ENCODE data around the gene ARL16.

ARL16 gene

GRCh38 chr17:81685108-81685507, 1.5 kb upstream of the ARL16 start:
- H2BK120ac ChIP-seq (ENCODE audit: low read depth, low read length): no peak overlapping the region
- H4K91ac ChIP-seq (ENCODE audit: low read length): peak overlapping the region; percentile 2

GRCh38 chr17:81684442-81684911, 880 bp upstream of the ARL16 start:
- H3K36me3 ChIP-seq (ENCODE audit: control insufficient read depth in 1 of 2, insufficient read depth in 2 of 2, low read depth in 1 of 2, low read length in 2 of 2): peaks cover 49 to 54% of the 10 kb centered on the region in 2 experiments
- H3K27me3 ChIP-seq (ENCODE audit: control insufficient read depth in 1 of 2, insufficient read depth in 1 of 2, low read length in 2 of 2): no peaks in the 10 kb centered on the region
- peak overlapping the region; percentile 35 to 70 for H3K18ac ChIP-seq (ENCODE audit: low read depth in 1 of 2, low read length in 2 of 2)
- peak overlapping the region; percentile 7 for H2AK5ac ChIP-seq (ENCODE audit: low read length, severe bottlenecking)
- H2AFZ ChIP-seq (ENCODE audit: low read depth, low read length): no peak overlapping the region
- WGBS: 14% methylated on average over 16 of the region's 16 CpGs
- H4K91ac ChIP-seq (ENCODE audit: low read length): no peak overlapping the region
- no peak overlapping the region for H3K14ac ChIP-seq (ENCODE audit: low read length in 2 of 2)
- H4K8ac ChIP-seq (ENCODE audit: low read length): peak overlapping the region; percentile 50
- no peak overlapping the region for H2BK12ac ChIP-seq (ENCODE audit: low read length in 2 of 2)
- H3K4me3 ChIP-seq (ENCODE audit: insufficient read depth in 1 of 2, low read depth in 1 of 2, low read length in 2 of 2): peak overlapping the region; percentile 88 to 89
- H3K9ac ChIP-seq (ENCODE audit: low read length): peak overlapping the region; percentile 92
- H3K23ac ChIP-seq (ENCODE audit: low read length in 2 of 2): peak overlapping the region in 1 of 2 experiments; percentile 46
- H2BK5ac ChIP-seq (ENCODE audit: low read depth, low read length, poor library complexity, severe bottlenecking): no peak overlapping the region
- H3K4me2 ChIP-seq (ENCODE audit: low read length, poor library complexity, severe bottlenecking): peak overlapping the region; percentile 92
- no peak overlapping the region for H2BK15ac ChIP-seq (ENCODE audit: low read depth, poor library complexity, severe bottlenecking)
- peak overlapping the region; percentile 85 for H3K27ac ChIP-seq (ENCODE audit: low read length, poor library complexity, severe bottlenecking)
- peaks cover 11% of the 10 kb centered on the region for H3K79me1 ChIP-seq (replicated peaks; ENCODE audit: low read length, poor library complexity, severe bottlenecking)
- DNase-seq: peak; percentile 89
- H3K4ac ChIP-seq (ENCODE audit: low read depth in 1 of 2, low read length in 2 of 2): peak overlapping the region; percentile 78 to 80
- no peak overlapping the region for H2BK120ac ChIP-seq (ENCODE audit: low read depth, low read length)
- H3K4me1 ChIP-seq (ENCODE audit: control insufficient read depth, insufficient read depth, low read depth, low read length): peaks cover 40% of the 10 kb centered on the region
- no peaks in the 10 kb centered on the region for H3K9me3 ChIP-seq (ENCODE audit: control insufficient read depth, low read length)

More at GRCh38 chr17:81685108-81685507, 1.5 kb upstream of the ARL16 start:
- H2BK5ac ChIP-seq (ENCODE audit: low read depth, low read length, poor library complexity, severe bottlenecking): no peak overlapping the region
- WGBS: 37% methylated on average over 12 of the region's 12 CpGs
- H3K9ac ChIP-seq (ENCODE audit: low read length): peak overlapping the region; percentile 92
- H3K79me1 ChIP-seq (replicated peaks; ENCODE audit: low read length, poor library complexity, severe bottlenecking): peaks cover 10% of the 10 kb centered on the region
- peak overlapping the region; percentile 85 for H3K27ac ChIP-seq (ENCODE audit: low read length, poor library complexity, severe bottlenecking)
- no peak overlapping the region for H2AFZ ChIP-seq (ENCODE audit: low read depth, low read length)
- no peak overlapping the region for H2AK5ac ChIP-seq (ENCODE audit: low read length, severe bottlenecking)
- no peaks in the 10 kb centered on the region for H3K27me3 ChIP-seq (ENCODE audit: control insufficient read depth in 1 of 2, insufficient read depth in 1 of 2, low read length in 2 of 2)
- H3K14ac ChIP-seq (ENCODE audit: low read length in 2 of 2): no peak overlapping the region
- peak overlapping the region; percentile 88 to 89 for H3K4me3 ChIP-seq (ENCODE audit: insufficient read depth in 1 of 2, low read depth in 1 of 2, low read length in 2 of 2)
- no peak overlapping the region for H3K18ac ChIP-seq (ENCODE audit: low read depth in 1 of 2, low read length in 2 of 2)
- peak; percentile 84 for DNase-seq
- peak overlapping the region in 1 of 2 experiments; percentile 18 for H3K23ac ChIP-seq (ENCODE audit: low read length in 2 of 2)
- H3K36me3 ChIP-seq (ENCODE audit: control insufficient read depth in 1 of 2, insufficient read depth in 2 of 2, low read depth in 1 of 2, low read length in 2 of 2): peaks cover 54 to 55% of the 10 kb centered on the region in 2 experiments
- H2BK15ac ChIP-seq (ENCODE audit: low read depth, poor library complexity, severe bottlenecking): no peak overlapping the region
- H4K8ac ChIP-seq (ENCODE audit: low read length): no peak overlapping the region
- no peak overlapping the region for H3K4ac ChIP-seq (ENCODE audit: low read depth in 1 of 2, low read length in 2 of 2)
- no peak overlapping the region for H2BK12ac ChIP-seq (ENCODE audit: low read length in 2 of 2)
- H3K9me3 ChIP-seq (ENCODE audit: control insufficient read depth, low read length): no peaks in the 10 kb centered on the region
- peak overlapping the region; percentile 92 for H3K4me2 ChIP-seq (ENCODE audit: low read length, poor library complexity, severe bottlenecking)
- peaks cover 37% of the 10 kb centered on the region for H3K4me1 ChIP-seq (ENCODE audit: control insufficient read depth, insufficient read depth, low read depth, low read length)

GRCh38 chr17:81683208-81683583, 401 bp downstream of the ARL16 start:
- Histone ChIP-seq H2AFZ (ENCODE audit: low read depth, low read length) (peak overlapping the region; percentile 77), H3K4ac (ENCODE audit: low read depth in 1 of 2, low read length in 2 of 2) (peak overlapping the region; percentile 83 to 92), H3K23ac (ENCODE audit: low read length in 2 of 2) (peak overlapping the region in 1 of 2 experiments; percentile 70), H3K27me3 (ENCODE audit: control insufficient read depth in 1 of 2, insufficient read depth in 1 of 2, low read length in 2 of 2) (no peaks in the 10 kb centered on the region), H2BK15ac (ENCODE audit: low read depth, poor library complexity, severe bottlenecking) (no peak overlapping the region), H2BK5ac (ENCODE audit: low read depth, low read length, poor library complexity, severe bottlenecking) (peak overlapping the region; percentile 87), H3K79me1 (replicated peaks; ENCODE audit: low read length, poor library complexity, severe bottlenecking) (peaks cover 10% of the 10 kb centered on the region), H4K91ac (ENCODE audit: low read length) (peak overlapping the region; percentile 54), H3K4me2 (ENCODE audit: low read length, poor library complexity, severe bottlenecking) (peak overlapping the region; percentile 69), H3K4me3 (ENCODE audit: insufficient read depth in 1 of 2, low read depth in 1 of 2, low read length in 2 of 2) (peak overlapping the region; percentile 85 to 89), H2BK120ac (ENCODE audit: low read depth, low read length) (no peak overlapping the region), H4K8ac (ENCODE audit: low read length) (peak overlapping the region; percentile 81), H3K9me3 (ENCODE audit: control insufficient read depth, low read length) (no peaks in the 10 kb centered on the region), H2BK12ac (ENCODE audit: low read length in 2 of 2) (peak overlapping the region in 1 of 2 experiments; percentile 39), H3K4me1 (ENCODE audit: control insufficient read depth, insufficient read depth, low read depth, low read length) (peaks cover 38% of the 10 kb centered on the region), H3K18ac (ENCODE audit: low read depth in 1 of 2, low read length in 2 of 2) (peak overlapping the region; percentile 44 to 66), H3K9ac (ENCODE audit: low read length) (peak overlapping the region; percentile 92), H3K14ac (ENCODE audit: low read length in 2 of 2) (peak overlapping the region in 1 of 2 experiments; percentile 15), H2AK5ac (ENCODE audit: low read length, severe bottlenecking) (peak overlapping the region; percentile 50), H3K36me3 (ENCODE audit: control insufficient read depth in 1 of 2, insufficient read depth in 2 of 2, low read depth in 1 of 2, low read length in 2 of 2) (peaks cover 36 to 45% of the 10 kb centered on the region in 2 experiments), H3K27ac (ENCODE audit: low read length, poor library complexity, severe bottlenecking) (peak overlapping the region; percentile 85)
- no peak for DNase-seq
- WGBS: 1% methylated on average over 37 of the region's 37 CpGs

- Histone ChIP-seq H4K91ac (ENCODE audit: low read length) (peak overlapping the region; percentile 54), H3K27me3 (ENCODE audit: control insufficient read depth in 1 of 2, insufficient read depth in 1 of 2, low read length in 2 of 2) (no peaks in the 10 kb centered on the region), H4K8ac (ENCODE audit: low read length) (peak overlapping the region; percentile 81), H2BK120ac (ENCODE audit: low read depth, low read length) (no peak overlapping the region), H3K4ac (ENCODE audit: low read depth in 1 of 2, low read length in 2 of 2) (peak overlapping the region in 1 of 2 experiments; percentile 92), H2BK15ac (ENCODE audit: low read depth, poor library complexity, severe bottlenecking) (no peak overlapping the region), H3K79me1 (replicated peaks; ENCODE audit: low read length, poor library complexity, severe bottlenecking) (peaks cover 10% of the 10 kb centered on the region), H3K4me2 (ENCODE audit: low read length, poor library complexity, severe bottlenecking) (peak overlapping the region; percentile 69), H3K4me1 (ENCODE audit: control insufficient read depth, insufficient read depth, low read depth, low read length) (peaks cover 40% of the 10 kb centered on the region), H3K14ac (ENCODE audit: low read length in 2 of 2) (no peak overlapping the region), H2BK12ac (ENCODE audit: low read length in 2 of 2) (no peak overlapping the region), H3K36me3 (ENCODE audit: control insufficient read depth in 1 of 2, insufficient read depth in 2 of 2, low read depth in 1 of 2, low read length in 2 of 2) (peaks cover 31 to 40% of the 10 kb centered on the region in 2 experiments), H2AFZ (ENCODE audit: low read depth, low read length) (no peak overlapping the region), H3K9me3 (ENCODE audit: control insufficient read depth, low read length) (no peaks in the 10 kb centered on the region), H3K18ac (ENCODE audit: low read depth in 1 of 2, low read length in 2 of 2) (peak overlapping the region in 1 of 2 experiments; percentile 66), H3K27ac (ENCODE audit: low read length, poor library complexity, severe bottlenecking) (peak overlapping the region; percentile 85), H2AK5ac (ENCODE audit: low read length, severe bottlenecking) (peak overlapping the region; percentile 50), H2BK5ac (ENCODE audit: low read depth, low read length, poor library complexity, severe bottlenecking) (peak overlapping the region; percentile 87), H3K23ac (ENCODE audit: low read length in 2 of 2) (no peak overlapping the region), H3K4me3 (ENCODE audit: insufficient read depth in 1 of 2, low read depth in 1 of 2, low read length in 2 of 2) (peak overlapping the region; percentile 85 to 89), H3K9ac (ENCODE audit: low read length) (peak overlapping the region; percentile 92)
- 43% methylated on average over 19 of the region's 19 CpGs for WGBS
- peak; percentile 50 for DNase-seq
Measured at GRCh38 chr17:81682565-81683207, 911 bp downstream of the ARL16 start.

Data from mesenchymal stem cell (in vitro differentiated cells and primary cell).